ENCODE data around the gene FBXO15.

The FBXO15 gene

DNA sequence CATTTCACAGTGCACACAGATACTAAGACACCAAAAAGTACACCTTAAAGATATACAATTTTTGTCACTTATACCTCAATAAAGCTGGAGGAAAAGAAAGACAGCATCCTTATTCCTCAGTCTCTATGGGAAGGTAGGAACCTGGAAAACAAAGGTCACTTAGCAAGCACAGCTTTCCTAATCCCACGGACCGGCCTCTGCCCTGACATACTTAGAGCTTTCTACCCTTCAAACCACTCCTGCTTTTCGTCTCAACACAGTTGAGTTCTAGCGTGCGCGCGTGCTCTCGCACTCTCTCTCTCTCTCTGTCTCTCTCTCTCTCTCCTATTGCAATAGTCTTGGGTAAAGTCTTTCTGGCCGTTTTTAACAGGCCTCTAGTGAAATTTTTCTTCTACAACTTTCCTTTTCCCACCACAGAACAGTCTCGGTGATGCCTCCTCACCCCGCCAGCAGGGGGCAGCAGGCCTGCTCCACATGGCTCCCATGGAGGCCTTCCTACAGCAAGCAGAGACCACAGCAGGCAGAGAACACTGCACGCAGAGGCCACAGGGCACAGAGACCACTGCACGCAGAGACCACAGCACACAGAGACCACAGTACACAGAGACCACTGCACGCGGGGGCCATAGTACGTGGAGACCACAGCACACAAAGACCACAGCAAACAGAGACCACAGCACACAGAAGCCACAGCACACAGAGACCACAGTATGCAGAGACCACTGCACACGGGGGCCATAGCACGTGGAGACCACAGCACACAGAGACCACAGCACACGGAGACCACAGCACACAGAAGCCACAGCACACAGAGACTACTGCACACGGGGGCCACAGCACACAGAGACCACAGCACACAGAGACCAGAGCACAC, 106.9 kb downstream of the FBXO15 start:
- DNase-seq = peak; percentile 12

DNA sequence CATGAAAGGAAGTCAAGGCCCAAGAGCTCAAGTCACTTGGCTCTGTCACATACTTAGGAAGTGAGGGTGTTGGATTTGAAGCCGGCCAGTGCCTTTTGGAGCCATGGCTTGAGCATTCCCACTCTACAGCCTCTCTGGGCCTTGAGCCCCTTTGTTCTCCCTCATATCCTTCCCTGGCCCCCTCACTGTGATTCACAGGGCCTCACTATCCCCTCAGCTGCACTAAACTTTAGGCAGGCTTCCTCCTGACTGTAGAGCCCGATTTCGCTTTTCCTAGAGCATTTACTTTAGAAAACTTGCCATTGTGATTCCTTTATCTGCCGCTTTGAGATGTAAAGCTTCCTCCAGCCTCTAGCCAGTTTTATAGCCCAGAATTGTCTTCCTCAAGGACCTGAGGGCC, 107.6 kb downstream of the FBXO15 start:
- no peak for DNase-seq

DNA sequence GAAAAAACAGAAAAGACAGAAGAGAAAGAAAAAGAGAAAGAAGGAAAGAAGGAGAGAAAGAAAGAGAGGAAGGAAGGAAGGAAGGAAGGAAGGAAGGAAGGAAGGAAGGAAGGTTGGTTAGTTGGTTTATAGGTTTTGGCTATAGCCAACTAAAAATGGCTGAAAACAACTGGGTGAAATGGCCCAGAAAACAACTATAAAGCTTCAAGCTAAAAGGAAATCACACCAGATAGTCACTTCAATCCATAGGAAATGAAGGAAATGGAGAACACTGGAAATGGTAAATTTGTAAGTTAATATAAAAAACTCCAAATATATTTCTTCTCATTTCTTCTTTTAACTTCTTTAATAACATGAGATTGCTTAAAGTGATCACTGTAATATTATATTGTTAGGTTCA, 118.5 kb downstream of the FBXO15 start:
- DNase-seq = no peak
